ENCODE results near the gene FBXL22.

Gene FBXL22

GRCh38 chr15:63576441-63576840, 20.7 kb upstream of the FBXL22 start:
- H3K27ac ChIP-seq = peak overlapping the region; percentile 48
- TF ChIP-seq, protein P1, sequence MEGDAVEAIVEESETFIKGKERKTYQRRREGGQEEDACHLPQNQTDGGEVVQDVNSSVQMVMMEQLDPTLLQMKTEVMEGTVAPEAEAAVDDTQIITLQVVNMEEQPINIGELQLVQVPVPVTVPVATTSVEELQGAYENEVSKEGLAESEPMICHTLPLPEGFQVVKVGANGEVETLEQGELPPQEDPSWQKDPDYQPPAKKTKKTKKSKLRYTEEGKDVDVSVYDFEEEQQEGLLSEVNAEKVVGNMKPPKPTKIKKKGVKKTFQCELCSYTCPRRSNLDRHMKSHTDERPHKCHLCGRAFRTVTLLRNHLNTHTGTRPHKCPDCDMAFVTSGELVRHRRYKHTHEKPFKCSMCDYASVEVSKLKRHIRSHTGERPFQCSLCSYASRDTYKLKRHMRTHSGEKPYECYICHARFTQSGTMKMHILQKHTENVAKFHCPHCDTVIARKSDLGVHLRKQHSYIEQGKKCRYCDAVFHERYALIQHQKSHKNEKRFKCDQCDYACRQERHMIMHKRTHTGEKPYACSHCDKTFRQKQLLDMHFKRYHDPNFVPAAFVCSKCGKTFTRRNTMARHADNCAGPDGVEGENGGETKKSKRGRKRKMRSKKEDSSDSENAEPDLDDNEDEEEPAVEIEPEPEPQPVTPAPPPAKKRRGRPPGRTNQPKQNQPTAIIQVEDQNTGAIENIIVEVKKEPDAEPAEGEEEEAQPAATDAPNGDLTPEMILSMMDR (conservative IDR thresholded peaks at IDR 0.05) = no peak

DNA sequence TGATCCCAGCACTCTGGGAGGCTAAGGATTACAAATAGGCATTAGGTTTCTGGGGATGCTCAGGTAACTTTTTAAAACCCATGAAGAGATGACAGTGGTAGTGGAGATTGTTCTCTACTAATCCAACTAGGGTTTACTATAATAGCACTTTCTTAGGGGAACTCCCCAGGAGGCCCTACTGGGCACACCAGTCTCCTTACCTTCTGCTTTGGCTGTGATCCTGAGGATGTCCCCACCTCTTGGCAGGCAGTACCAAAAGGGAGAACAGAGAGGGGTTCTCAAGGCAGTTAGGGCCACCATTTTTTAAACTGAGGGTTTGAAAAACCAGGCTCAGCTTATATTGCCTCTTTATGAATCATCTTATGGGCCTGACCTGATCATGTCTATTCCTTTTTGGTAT, 15.0 kb upstream of the FBXL22 start:
- TF ChIP-seq, protein P1 (conservative IDR thresholded peaks at IDR 0.05) = no peak
- no peak overlapping the region for H3K27ac ChIP-seq

- H3K27ac ChIP-seq = no peak overlapping the region
- TF ChIP-seq, protein P1 (conservative IDR thresholded peaks at IDR 0.05) = no peak
These were observed 14.3 kb upstream of the FBXL22 start for GRCh38 chr15:63582718-63583426.

- H3K27ac ChIP-seq = peak overlapping the region; percentile 10; the same call in 1 of the 2 replicates
- TF ChIP-seq, protein P1 (conservative IDR thresholded peaks at IDR 0.05) = no peak
These were observed 10.4 kb upstream of the FBXL22 start for GRCh38 chr15:63586790-63587189.

DNA sequence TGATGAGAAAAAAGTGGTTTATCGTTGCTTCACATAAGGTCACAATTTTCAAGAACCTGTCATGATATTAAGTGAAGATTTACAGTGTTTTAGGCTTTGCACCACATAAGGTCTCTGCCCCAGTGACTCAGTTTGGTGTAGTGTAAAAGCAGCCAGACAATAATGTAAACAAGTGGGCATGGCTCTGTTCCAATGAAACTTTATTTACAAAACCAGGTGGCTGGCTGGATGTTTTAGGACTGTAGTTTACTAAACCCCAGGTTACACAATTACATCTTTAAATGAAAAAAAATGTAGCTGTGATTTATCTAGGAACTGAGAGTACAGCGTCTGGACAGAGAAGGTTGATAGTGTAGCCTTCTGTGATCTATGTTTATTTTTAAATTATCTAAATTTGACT, 9.7 kb upstream of the FBXL22 start:
- peak overlapping the region; percentile 10; the same call in 1 of the 2 replicates for H3K27ac ChIP-seq
- TF ChIP-seq, protein P1 (conservative IDR thresholded peaks at IDR 0.05) = no peak

DNA sequence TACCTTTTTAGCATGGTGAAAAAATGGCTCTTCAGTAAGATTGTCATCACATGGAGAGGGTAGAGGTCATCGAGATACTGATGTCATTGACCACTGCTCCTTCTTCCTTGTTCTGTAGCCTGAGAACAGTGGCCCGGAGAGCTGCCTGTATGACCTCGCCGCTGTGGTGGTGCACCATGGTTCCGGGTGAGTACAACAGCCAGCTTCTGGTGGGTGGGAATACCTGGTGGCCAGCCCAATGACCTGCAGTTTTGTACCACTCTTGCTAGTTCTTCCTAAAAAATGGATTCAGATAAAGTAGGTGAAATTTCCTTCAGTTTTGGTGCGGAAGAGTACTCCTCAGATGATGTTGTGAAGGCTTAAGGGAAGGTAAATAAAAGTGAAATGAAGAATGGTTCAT, 8.4 kb upstream of the FBXL22 start:
- TF ChIP-seq, protein P1 (conservative IDR thresholded peaks at IDR 0.05) = no peak
- H3K27ac ChIP-seq = no peak overlapping the region

GRCh38 chr15:63593705-63594671, 3.2 kb upstream of the FBXL22 start:
- TF ChIP-seq, protein P1 (conservative IDR thresholded peaks at IDR 0.05) = no peak
- H3K27ac ChIP-seq = no peak overlapping the region

Measured in VCaP (cell line).